Loucy (cell line): Measurements from ENCODE around the gene KREMEN1.

Experiments
- H2AFZ ChIP-seq: fragments of 200-600 bp; sonication (generic); 2 replicates; pipeline ENCODE4 v1.6.0; 2016; ENCODE audit warnings: antibody characterized with exemption, mild to moderate bottlenecking, low read length, moderate library complexity
- H3F3A ChIP-seq: fragments of 200-600 bp; 2 replicates; pipeline ENCODE4 v1.6.0; 2016; ENCODE audit warnings: antibody characterized with exemption, low read depth, mild to moderate bottlenecking
- H3K27me3 ChIP-seq: fragments of 200-600 bp; sonication (generic); 2 replicates; pipeline ENCODE4 v1.6.1; 2014; ENCODE audit warnings: low read length, mild to moderate bottlenecking; ENCODE audit not compliant: insufficient read depth, poor library complexity, severe bottlenecking
- H3K36me3 ChIP-seq: fragments of 200-600 bp; sonication (generic); 2 replicates; pipeline ENCODE4 v1.6.1; 2016; ENCODE audit warnings: low read length; ENCODE audit not compliant: insufficient read depth
- H3K4me1 ChIP-seq: fragments of 200-600 bp; sonication (generic); 2 replicates; pipeline ENCODE4 v1.5.1; 2014; ENCODE audit warnings: low read length, mild to moderate bottlenecking; ENCODE audit not compliant: insufficient read depth, poor library complexity, severe bottlenecking
- H3K4me2 ChIP-seq: fragments of 200-600 bp; sonication (generic); 2 replicates; pipeline ENCODE4 v1.6.0; 2014; ENCODE audit warnings: antibody characterized with exemption, low read length, low read depth, mild to moderate bottlenecking; ENCODE audit not compliant: poor library complexity, severe bottlenecking
- H3K4me3 ChIP-seq: fragments of 200-600 bp; sonication (generic); 2 replicates; pipeline ENCODE4 v1.5.1; 2014; ENCODE audit warnings: low read length, mild to moderate bottlenecking, mixed read lengths; ENCODE audit not compliant: poor library complexity, severe bottlenecking
- H3K79me2 ChIP-seq: fragments of 200-600 bp; sonication (generic); 2 replicates; pipeline ENCODE4 v1.6.1; 2014; ENCODE audit warnings: low read length; ENCODE audit not compliant: insufficient read depth
- H3K9ac ChIP-seq: fragments of 200-600 bp; sonication (generic); 2 replicates; pipeline ENCODE4 v1.6.0; 2014; ENCODE audit warnings: mild to moderate bottlenecking, low read depth, low read length, moderate library complexity; ENCODE audit not compliant: poor library complexity, severe bottlenecking
- H3K9me2 ChIP-seq: fragments of 200-600 bp; sonication (generic); replicated peaks from 2 replicates; pipeline ENCODE4 v1.6.1; 2016; ENCODE audit warnings: low read depth, low read length, mixed read lengths
- H3K9me3 ChIP-seq: fragments of 200-600 bp; sonication (generic); 2 replicates; pipeline ENCODE4 v1.6.1; 2014; ENCODE audit warnings: mild to moderate bottlenecking, antibody characterized with exemption, low read length, low read depth; ENCODE audit not compliant: insufficient read depth
- H4K20me1 ChIP-seq: fragments of 200-600 bp; sonication (generic); 2 replicates; pipeline ENCODE4 v1.6.0; 2014; ENCODE audit warnings: antibody characterized with exemption, low read length, mild to moderate bottlenecking; ENCODE audit not compliant: insufficient read depth, poor library complexity, severe bottlenecking
- EZH2phosphoT487 ChIP-seq: fragments of 200-600 bp; IDR thresholded peaks from 2 replicates; pipeline ENCODE4 v1.6.1; 2018; ENCODE audit warnings: antibody characterized with exemption, mild to moderate bottlenecking, moderate library complexity, borderline replicate concordance
- TF ChIP-seq, protein P1 (sequence below): fragments of 200-600 bp; sonication (generic); conservative IDR thresholded peaks from 2 replicates; pipeline ENCODE4 v1.5.1; 2014; ENCODE audit warnings: mild to moderate bottlenecking, antibody characterized with exemption, low read length

KREMEN1 gene

GRCh38 chr22:29198240-29198639, 125.4 kb downstream of the KREMEN1 start:
- no peaks in the 10 kb centered on the region for H3K36me3 ChIP-seq
- H3K9me2 ChIP-seq = no peaks in the 10 kb centered on the region
- H3K9ac ChIP-seq = no peak overlapping the region
- peaks cover 33% of the 10 kb centered on the region; the same call in 1 of the 2 replicates for H3K79me2 ChIP-seq
- TF ChIP-seq, protein P1, sequence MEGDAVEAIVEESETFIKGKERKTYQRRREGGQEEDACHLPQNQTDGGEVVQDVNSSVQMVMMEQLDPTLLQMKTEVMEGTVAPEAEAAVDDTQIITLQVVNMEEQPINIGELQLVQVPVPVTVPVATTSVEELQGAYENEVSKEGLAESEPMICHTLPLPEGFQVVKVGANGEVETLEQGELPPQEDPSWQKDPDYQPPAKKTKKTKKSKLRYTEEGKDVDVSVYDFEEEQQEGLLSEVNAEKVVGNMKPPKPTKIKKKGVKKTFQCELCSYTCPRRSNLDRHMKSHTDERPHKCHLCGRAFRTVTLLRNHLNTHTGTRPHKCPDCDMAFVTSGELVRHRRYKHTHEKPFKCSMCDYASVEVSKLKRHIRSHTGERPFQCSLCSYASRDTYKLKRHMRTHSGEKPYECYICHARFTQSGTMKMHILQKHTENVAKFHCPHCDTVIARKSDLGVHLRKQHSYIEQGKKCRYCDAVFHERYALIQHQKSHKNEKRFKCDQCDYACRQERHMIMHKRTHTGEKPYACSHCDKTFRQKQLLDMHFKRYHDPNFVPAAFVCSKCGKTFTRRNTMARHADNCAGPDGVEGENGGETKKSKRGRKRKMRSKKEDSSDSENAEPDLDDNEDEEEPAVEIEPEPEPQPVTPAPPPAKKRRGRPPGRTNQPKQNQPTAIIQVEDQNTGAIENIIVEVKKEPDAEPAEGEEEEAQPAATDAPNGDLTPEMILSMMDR = no peak
- no peak for TF ChIP-seq EZH2phosphoT487
- no peak overlapping the region for H2AFZ ChIP-seq
- no peaks in the 10 kb centered on the region for H4K20me1 ChIP-seq
- H3K4me1 ChIP-seq = peaks cover 72% of the 10 kb centered on the region
- H3K4me3 ChIP-seq = no peak overlapping the region
- H3K27me3 ChIP-seq = no peaks in the 10 kb centered on the region
- H3K9me3 ChIP-seq = 0 out of 2 replicates have a peak, but pooled peaks cover 3% of the 10 kb centered on the region
- H3K4me2 ChIP-seq = no peak overlapping the region
- peaks cover 14% of the 10 kb centered on the region for H3F3A ChIP-seq

- no peaks in the 10 kb centered on the region for H4K20me1 ChIP-seq
- peaks cover 40% of the 10 kb centered on the region for H3K79me2 ChIP-seq
- no peaks in the 10 kb centered on the region for H3K27me3 ChIP-seq
- H3K9me3 ChIP-seq = no peaks in the 10 kb centered on the region
- H3K4me2 ChIP-seq = peak overlapping the region; percentile 74
- H3K9me2 ChIP-seq = no peaks in the 10 kb centered on the region
- H3K9ac ChIP-seq = peak overlapping the region; percentile 80
- peaks cover 83% of the 10 kb centered on the region for H3K4me1 ChIP-seq
- no peak for TF ChIP-seq EZH2phosphoT487
- TF ChIP-seq, protein P1 = no peak
- no peaks in the 10 kb centered on the region for H3K36me3 ChIP-seq
- H2AFZ ChIP-seq = no peak overlapping the region
- H3F3A ChIP-seq = peaks cover 30% of the 10 kb centered on the region
- peak overlapping the region; percentile 18 for H3K4me3 ChIP-seq
Observed at GRCh38 chr22:29199702-29200400, 127.0 kb downstream of the KREMEN1 start.

GRCh38 chr22:29200901-29201300, 128.1 kb downstream of the KREMEN1 start:
- Histone ChIP-seq H3F3A (peaks cover 35% of the 10 kb centered on the region), H2AFZ (no peak overlapping the region), H3K4me1 (peaks cover 79% of the 10 kb centered on the region), H3K4me2 (peak overlapping the region; percentile 74), H3K9ac (peak overlapping the region; percentile 80), H4K20me1 (no peaks in the 10 kb centered on the region), H3K9me2 (no peaks in the 10 kb centered on the region), H3K4me3 (no peak overlapping the region), H3K36me3 (no peaks in the 10 kb centered on the region), H3K9me3 (no peaks in the 10 kb centered on the region), H3K79me2 (peaks cover 45% of the 10 kb centered on the region), H3K27me3 (no peaks in the 10 kb centered on the region)
- no peak for TF ChIP-seq EZH2phosphoT487
- TF ChIP-seq, protein P1 = no peak
